Panc1 (cell line): ENCODE data around the gene SH2D6. TPM values are rescaled to one million over a fixed set of nuclear protein-coding genes. Genes with fewer than 3 reads are reported as not detected.

Experiments
- ATAC-seq: fragments of 200-7000 bp; cut with Tn5 transposase; 2 replicates; pipeline ENCODE4 v1.9.1; 2020; ENCODE audit warnings: mild to moderate bottlenecking, moderate library complexity
- BruUV-seq: library from RNA; stranded (reverse); fragments of 400-500 nt; replicated peaks from 2 replicates; lab custom pipeline; 2021; lab: Mats Ljungman, UMichigan
- CTCF ChIA-PET: fragments of 300-600 bp; sonication (Branson Sonifier 250); formaldehyde crosslinking; loops from one replicate; lab custom pipeline; 2022; ENCODE audit warnings: antibody characterized with exemption; lab: Charles Lee
- POLR2A ChIA-PET: fragments of 300-600 bp; sonication (Branson Sonifier 250); formaldehyde crosslinking; loops from one replicate; lab custom pipeline; 2022; ENCODE audit warnings: antibody characterized with exemption; lab: Charles Lee
- DNase-seq: peaks from one replicate; pipeline ENCODE4 v3.0.0-alpha.2; 2010; ENCODE audit warnings: low read depth, low spot score
- H3K27ac ChIP-seq: 2 replicates; pipeline ENCODE4 v1.5.1; 2011; ENCODE audit warnings: mild to moderate bottlenecking, low read length, inconsistent platforms
- H3K27me3 ChIP-seq: fragments of 200-500 bp; sonication (Bioruptor generic); 2 replicates; pipeline ENCODE4 v1.6.0; 2014; ENCODE audit warnings: low read length, inconsistent platforms; ENCODE audit not compliant: control insufficient read depth, insufficient read depth
- H3K36me3 ChIP-seq: fragments of 200-500 bp; sonication (Bioruptor generic); 2 replicates; pipeline ENCODE4 v1.5.1; 2014; ENCODE audit warnings: inconsistent platforms, mild to moderate bottlenecking, low read length, moderate library complexity; ENCODE audit not compliant: control insufficient read depth, insufficient read depth
- H3K4me1 ChIP-seq: 2 replicates; pipeline ENCODE4 v1.5.1; 2011; ENCODE audit warnings: inconsistent platforms, mild to moderate bottlenecking, low read length, moderate library complexity; ENCODE audit not compliant: control insufficient read depth, insufficient read depth
- H3K4me3 ChIP-seq, 2 experiments: 2 replicates each; pipeline ENCODE4 v1.5.1; 2011 to 2012; ENCODE audit warnings: low read depth in 2 of 2, low read length in 2 of 2, mild to moderate bottlenecking in 2 of 2, inconsistent platforms in 1 of 2, moderate library complexity in 1 of 2
- H3K9me3 ChIP-seq: fragments of 200-500 bp; sonication (Bioruptor generic); 2 replicates; pipeline ENCODE4 v1.5.1; 2014; ENCODE audit warnings: low read depth, mild to moderate bottlenecking, inconsistent platforms, low read length, moderate library complexity; ENCODE audit not compliant: control insufficient read depth, insufficient read depth
- CTCF ChIP-seq: fragments of 450-650 bp; IDR thresholded peaks from 2 replicates; pipeline ENCODE4 v1.5.1; 2017; ENCODE audit warnings: mild to moderate bottlenecking
- POLR2AphosphoS5 ChIP-seq: IDR thresholded peaks from 2 replicates; pipeline ENCODE4 v1.6.1; 2012; ENCODE audit warnings: mild to moderate bottlenecking, low read depth, low read length, moderate library complexity
- REST ChIP-seq, 2 experiments: IDR thresholded peaks; 2 replicates each; pipeline ENCODE4 v1.6.1; 2011 to 2012; ENCODE audit warnings: low read depth in 2 of 2, control low read depth in 1 of 2, low read length in 1 of 2, mild to moderate bottlenecking in 1 of 2, moderate library complexity in 1 of 2; ENCODE audit not compliant: insufficient read depth in 1 of 2
- SIN3A ChIP-seq: IDR thresholded peaks from 2 replicates; pipeline ENCODE4 v1.6.1; 2012; ENCODE audit warnings: low read depth, mild to moderate bottlenecking, low read length, moderate library complexity, borderline replicate concordance; ENCODE audit not compliant: insufficient read depth
- TCF7L2 ChIP-seq: IDR thresholded peaks from 2 replicates; pipeline ENCODE4 v1.6.1; 2011; ENCODE audit warnings: mild to moderate bottlenecking, low read depth, low read length, inconsistent platforms
- in situ Hi-C: cut with HindIII; loops from 2 replicates; pipeline ENCODE4 v1.10.0; 2016; ENCODE audit warnings: low sequenced_read_pairs, low pct_unique_long_range_greater_than_20kb
- intact Hi-C: fragments of 100-400 bp; cut with micrococcal nuclease; formaldehyde crosslinking; loops from one replicate; pipeline ENCODE4 v1.10.0; 2022; ENCODE audit not compliant: unreplicated experiment
- total RNA-seq: library from RNA; stranded (reverse); gene quantifications from one replicate; pipeline ENCODE4 v1.2.1, GENCODE V29; 2021; ENCODE audit not compliant: unreplicated experiment

SH2D6 gene
- total RNA-seq, 1 experiment from 2014 or later, result 3.3 TPM

GRCh38 chr2:85399183-85399455, 19.4 kb upstream of the SH2D6 start:
- POLR2A ChIA-PET, result no interaction called here

GRCh38 chr2:85400023-85400422, 18.5 kb upstream of the SH2D6 start:
- ATAC-seq (no peak), DNase-seq (no peak)
- H3K27ac ChIP-seq, result no peak overlapping the region
- intact Hi-C loops, result no loop called here
- no peaks in the 10 kb centered on the region; the same call in 1 of the 2 replicates for H3K9me3 ChIP-seq
- no TSS peak for BruUV-seq
- no peaks in the 10 kb centered on the region for H3K36me3 ChIP-seq
- in situ Hi-C loops, result loop anchor here (25.0 kb wide), 1 partner anchor 137 kb away; the partner anchor contains the start of gene MAT2A
- no peak overlapping the region for H3K4me3 ChIP-seq
- H3K27me3 ChIP-seq, result no peaks in the 10 kb centered on the region
- H3K4me1 ChIP-seq, result peaks cover 2% of the 10 kb centered on the region
- no peak for TF ChIP-seq TCF7L2
- no peak for TF ChIP-seq POLR2AphosphoS5
- no peak for TF ChIP-seq CTCF
- no peak for TF ChIP-seq REST (IDR thresholded peaks at IDR 0.05; ENCODE audit: insufficient read depth in 1 of 2, low read depth in 2 of 2, low read length in 1 of 2)
- TF ChIP-seq SIN3A, result no peak
- ChIA-PET CTCF (no interaction called here), POLR2A (no interaction called here)

More at GRCh38 chr2:85399183-85399455, 19.4 kb upstream of the SH2D6 start:
- no peaks in the 10 kb centered on the region for H3K36me3 ChIP-seq
- H3K4me3 ChIP-seq, result no peak overlapping the region
- H3K27ac ChIP-seq, result no peak overlapping the region
- no peaks in the 10 kb centered on the region for H3K4me1 ChIP-seq
- DNase-seq (no peak), ATAC-seq (no peak)
- no TSS peak for BruUV-seq
- CTCF ChIA-PET, result no interaction called here
- H3K9me3 ChIP-seq, result no peaks in the 10 kb centered on the region; the same call in 1 of the 2 replicates
- H3K27me3 ChIP-seq, result no peaks in the 10 kb centered on the region
- TF ChIP-seq CTCF, result no peak
- no peak for TF ChIP-seq REST (IDR thresholded peaks at IDR 0.05; ENCODE audit: insufficient read depth in 1 of 2, low read depth in 2 of 2, low read length in 1 of 2)
- no peak for TF ChIP-seq POLR2AphosphoS5
- TF ChIP-seq TCF7L2, result no peak
- TF ChIP-seq SIN3A, result no peak
- in situ Hi-C loops (no loop called here), intact Hi-C loops (no loop called here)
